HG02642 (cell line): ENCODE results near the gene ARHGAP28.

ENCODE experiments used
- ATAC-seq: cut with Tn5 transposase; IDR thresholded peaks from one replicate; pipeline ENCODE4 v1.9.1; 2021; ENCODE audit warnings: mild to moderate bottlenecking; ENCODE audit not compliant: unreplicated experiment, poor library complexity

Gene ARHGAP28

DNA sequence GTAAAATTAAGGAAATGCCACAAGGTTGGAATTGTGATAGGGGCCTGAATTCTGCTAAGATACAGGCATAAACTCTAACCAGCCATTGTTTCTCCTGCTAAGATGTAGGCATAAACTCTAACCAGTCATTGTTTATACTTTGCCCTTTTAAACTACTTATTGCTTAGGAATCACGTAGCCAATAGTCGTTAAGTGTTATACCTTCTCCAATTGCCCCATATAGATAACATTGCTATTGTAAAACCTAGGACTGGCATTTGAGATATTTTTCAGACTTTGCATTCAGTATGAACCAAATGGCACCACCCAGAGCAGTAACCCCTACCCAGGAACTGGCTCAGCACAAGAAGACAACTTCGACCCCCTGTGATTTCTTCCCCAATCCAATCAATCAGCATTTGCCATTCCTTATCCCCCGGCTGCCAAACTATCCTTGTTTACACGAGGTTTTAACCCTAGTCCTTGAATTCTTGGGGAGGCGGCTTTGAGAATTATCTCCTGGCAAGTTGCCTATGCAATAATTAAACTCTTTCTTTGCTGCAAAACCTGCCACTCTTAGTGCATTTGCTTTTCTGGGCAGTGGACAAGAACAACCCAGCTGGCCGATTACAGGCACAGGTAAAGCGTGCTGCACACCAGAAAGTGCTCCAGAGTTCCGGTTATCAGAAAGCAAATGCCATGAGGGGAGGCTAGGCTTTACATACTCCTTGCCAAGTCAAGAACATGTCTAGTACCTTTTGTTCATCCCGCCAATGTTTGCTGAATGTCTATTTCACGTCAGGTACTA is 220.5 kb downstream of the ARHGAP28 start:
- ATAC-seq: no peak

DNA sequence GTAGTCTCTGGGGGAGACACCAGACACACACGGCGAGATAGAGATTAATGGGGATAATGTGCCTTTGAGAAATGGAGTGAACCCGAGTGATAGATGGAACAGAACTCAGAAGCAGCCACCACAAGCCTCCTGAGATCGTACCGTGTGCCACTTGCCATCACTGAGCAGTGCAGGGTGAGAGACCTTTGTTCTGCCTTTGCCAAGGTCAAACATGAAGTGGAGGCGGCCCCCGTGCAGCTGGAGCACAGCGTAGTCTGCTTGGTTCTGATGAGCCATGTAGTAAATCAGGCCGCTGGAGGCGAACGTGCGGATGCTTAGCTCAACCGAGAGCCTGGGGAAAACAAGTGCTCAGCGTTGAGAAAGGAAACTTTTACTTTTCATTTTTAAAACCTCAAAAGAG is 221.1 kb downstream of the ARHGAP28 start:
- no peak for ATAC-seq

DNA sequence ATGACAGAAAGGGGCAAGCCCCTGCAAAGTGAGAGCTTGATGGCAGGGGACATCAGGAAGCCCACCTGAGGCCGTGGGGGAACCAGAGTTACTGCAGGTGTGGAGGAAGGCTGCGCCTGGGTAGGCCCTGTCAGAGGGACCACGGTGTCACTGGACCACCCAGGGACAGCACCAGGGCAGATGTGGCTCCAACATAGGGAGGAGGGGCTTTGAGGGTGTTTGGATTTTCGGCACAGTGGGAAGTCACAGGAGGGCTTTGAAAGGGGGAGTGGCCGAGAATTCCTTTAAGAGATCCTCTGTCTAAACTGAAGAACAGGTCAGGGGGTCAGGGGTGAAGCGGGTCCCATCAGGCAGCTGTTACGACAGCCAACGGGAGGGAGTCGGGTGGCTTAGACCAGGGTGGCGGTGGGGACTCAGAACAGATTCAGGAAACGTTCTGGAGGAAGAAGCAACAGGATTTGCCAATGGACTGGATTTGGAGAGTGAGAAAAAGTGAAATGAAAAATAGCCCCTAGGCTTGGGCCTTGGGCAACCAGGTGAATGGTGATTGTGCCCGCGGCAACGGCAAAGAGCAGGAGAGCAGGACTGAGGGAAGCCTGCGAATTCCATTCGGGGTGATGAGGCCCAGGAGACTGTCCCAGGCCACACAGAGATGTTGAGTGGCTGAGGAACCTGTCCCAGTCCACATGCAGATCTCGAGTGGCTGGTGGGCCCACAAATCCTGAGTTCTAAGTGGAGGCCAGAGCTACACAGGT is 222.0 kb downstream of the ARHGAP28 start:
- ATAC-seq: no peak

DNA sequence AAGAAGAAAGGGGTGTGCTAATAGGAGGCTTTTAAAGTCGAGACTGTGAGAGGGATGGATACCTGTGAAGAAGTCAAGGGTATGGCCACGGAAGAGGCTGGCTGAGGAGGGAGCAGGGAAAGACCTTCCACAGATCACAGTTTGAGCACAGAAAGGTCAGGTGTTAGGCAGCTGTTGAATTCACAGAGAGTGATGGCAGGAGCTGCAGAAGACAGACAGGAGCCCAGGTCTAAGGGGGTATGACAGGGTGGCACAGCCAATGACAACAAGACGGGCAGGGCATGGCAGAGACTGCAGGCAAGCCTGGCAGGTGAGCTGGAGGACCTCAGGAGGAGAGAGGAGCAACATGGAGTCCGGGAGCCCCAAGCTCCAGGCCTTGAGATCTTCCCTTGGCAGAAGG is 225.0 kb downstream of the ARHGAP28 start:
- no peak for ATAC-seq

DNA sequence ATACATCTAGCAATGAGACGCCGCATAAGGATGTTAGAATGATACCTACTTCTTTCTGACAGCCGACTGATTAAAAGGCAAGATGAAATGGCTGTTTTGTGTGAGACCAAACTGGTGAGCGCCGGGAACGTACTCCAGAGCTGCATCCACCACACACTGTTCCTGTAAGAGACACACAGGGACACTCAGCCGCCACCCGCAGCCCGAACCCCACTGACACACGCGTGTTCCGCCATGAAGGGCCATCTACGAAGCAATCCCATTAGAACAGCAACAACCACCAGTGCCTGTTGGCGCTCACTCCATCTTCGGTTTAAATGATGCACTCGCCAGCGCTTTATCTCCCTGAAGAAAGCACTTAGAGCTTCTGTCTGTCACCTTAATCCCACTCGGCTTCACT is 225.8 kb downstream of the ARHGAP28 start:
- ATAC-seq: no peak

DNA sequence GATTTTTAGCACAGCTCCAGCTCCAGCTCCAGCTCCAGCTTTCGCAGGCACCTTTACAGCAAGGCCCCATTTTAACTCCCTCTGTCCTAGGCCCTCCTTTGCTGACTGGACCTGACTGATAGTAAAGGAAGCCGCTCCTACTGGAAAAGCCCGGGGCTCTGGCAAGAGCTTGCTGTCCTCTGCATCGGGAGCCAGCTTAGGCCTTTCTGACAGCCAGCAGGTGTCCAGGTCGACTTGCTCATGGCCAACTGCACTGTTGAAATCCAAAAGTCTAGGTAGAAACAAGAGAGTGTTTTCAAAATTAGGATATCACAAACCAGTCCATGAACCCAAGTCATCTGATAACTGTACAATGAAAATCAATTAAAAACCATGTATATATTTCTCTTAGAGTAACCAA is 227.0 kb downstream of the ARHGAP28 start:
- no peak for ATAC-seq

DNA sequence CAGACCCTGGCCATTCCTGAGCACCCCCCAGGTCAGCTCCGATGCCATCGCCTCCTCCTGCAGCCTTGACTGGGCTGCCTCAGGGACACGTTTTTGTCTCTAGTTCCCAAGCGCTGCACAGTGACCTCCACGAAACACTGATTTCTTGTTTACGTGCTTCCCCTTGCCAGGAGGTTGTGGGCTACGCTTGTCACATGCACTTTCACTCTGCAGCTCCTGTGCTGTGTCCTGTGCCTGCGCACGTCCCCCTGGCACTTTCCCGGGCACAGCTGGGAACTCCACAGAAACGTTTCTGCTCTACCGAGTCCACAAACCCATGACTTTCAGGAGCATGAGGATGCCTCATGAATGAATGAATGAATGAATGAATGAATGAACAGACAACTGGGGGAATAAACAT is 227.5 kb downstream of the ARHGAP28 start:
- no peak for ATAC-seq

DNA sequence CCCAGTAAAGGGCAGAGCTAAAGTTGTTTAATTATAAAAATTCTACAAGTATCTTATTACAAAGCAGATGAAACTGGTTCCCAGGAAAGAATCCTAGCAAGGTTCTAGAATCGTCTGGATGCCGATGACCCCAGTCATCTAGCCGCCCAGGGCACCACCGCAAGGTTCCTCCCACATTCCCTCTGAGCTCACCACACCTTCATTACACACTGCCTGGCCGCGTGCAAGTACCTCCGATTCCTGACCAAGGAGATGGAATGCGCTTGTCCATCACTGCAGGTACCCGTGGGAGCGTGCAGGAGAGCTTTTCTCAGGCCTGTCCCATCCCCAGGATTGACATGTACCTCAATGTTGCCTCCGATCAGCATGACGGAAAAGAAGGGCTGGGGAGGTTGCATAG is 229.6 kb downstream of the ARHGAP28 start:
- no peak for ATAC-seq

DNA sequence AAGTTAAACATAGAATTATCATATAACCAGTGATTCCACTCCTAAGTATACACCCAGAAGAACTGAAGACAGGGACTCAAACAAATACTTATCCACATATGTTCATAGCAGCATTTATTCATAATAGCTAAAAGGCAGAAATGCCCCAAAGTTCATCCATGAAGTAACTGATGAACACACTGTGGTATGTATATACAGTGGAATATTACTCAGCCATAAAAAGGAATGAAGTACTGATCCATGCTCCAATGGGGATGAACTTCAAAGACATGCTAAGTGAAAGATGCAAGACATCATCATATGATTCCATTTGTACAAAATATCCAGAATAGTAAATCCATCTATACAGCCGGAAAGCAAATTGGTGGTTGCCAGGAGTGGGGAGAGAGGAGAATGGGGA is 230.6 kb downstream of the ARHGAP28 start:
- no peak for ATAC-seq

DNA sequence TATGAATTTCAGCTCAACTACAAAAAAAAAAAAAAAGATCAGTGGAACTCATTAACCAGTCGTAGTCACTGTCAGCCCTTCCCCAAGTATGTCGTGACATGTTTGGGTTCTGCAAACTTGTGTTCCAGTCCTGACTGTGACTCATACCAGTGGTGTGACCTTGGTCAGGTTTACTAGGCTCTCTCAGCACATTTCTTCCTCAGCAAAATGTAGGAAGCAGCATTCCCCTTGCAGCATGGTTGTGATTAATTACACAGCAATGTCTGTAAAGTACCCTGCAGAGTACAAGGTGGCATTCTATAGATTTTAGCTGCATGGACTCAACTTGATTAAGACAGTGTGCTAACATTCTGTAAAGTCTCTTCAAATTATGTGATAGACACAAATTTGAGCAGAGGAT is 231.1 kb downstream of the ARHGAP28 start:
- no peak for ATAC-seq

DNA sequence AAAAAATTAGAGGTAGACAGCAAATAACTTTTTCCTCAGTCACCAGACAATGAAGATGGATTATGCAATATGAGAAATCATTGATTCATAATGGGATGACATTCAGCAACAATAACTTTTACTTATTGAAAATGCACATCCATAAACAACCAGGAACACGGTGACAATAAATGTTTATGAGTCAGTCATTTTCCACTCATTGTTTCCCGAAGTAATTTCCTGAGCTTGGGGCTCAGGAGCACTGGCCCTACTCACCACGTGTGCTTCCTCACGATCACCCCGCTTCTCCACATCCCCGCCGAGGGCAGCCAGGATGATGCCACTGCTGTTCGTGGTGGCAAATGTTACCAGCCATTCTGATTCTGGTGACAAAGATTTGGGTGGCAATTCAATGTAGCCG is 231.8 kb downstream of the ARHGAP28 start:
- no peak for ATAC-seq

DNA sequence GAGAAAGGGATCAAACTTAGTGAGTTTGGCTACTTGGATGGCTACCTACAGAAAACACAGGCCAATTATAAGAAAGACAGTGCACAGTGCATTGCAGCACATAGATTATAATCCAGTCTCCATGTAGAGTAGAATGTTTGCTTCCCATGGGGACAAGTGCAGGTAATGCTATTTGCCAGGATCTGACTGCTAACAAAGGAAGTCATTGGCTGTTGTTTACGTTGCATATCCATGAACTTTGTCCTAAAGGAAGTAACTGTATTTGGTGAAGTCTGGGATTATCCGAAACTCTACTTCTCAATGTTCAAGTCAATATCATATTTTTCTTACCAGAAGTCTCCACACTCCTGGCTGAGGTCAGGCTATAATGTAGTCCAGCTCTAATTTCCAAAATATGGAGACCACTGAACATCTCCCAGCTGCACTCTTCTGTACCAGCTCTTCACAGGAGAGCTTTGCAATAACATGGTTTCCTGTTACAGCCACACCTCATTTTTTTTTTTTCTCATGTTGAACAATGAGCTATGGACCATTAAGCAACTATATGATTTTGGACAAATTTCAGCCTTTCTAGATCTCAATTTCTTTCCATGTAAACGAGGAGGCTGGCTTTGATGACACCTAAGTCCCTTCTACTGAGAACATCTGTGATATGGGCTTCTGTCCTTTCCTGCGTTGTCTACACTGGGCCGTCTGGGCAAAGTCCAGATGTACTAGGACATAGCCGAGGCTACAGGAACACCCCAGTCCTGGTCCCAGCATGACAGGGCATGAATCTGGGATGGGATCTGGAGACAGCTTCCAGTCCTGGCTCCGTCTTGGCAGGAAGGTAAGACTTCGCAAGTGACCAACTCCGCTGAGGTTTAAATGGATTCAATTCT is 233.3 kb downstream of the ARHGAP28 start:
- ATAC-seq: no peak

DNA sequence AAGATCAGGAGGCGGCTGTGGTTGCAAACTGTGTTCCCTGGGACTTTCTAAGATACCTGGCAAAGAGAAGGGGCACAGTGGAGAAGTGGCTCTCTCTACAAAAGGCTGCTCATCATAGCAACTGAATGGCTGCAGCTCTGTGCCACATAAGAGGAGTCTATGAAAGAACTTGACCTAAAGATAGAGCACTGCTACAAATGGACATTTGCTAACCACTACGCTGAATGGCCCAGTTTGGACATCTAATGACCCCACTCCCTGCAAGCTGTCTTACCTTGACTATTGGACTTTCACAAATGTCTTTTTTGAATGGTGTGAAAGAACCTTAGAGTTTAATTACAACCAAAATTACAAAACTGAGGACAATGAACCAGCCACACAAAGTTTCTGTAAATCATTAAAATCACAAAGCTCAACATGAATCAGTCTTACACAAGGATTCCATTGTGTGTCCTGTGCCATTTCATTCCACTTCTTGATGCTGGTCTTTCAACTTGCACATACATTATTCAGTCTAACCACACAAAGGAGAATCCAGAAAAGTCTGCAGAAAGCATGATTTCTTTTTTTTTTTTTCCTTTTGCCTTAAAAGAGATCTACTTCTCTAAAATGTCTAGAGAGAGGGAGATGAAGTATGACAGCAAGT is 234.1 kb downstream of the ARHGAP28 start:
- no peak for ATAC-seq
